Measurements from ENCODE around the gene EHD4.

- TF ChIP-seq SUZ12 (IDR thresholded peaks at IDR 0.05; ENCODE audit: extremely low read depth, insufficient read depth, insufficient read length) (no peak), ZNF274 (IDR thresholded peaks at IDR 0.05; ENCODE audit: low read depth, low read length) (no peak)
Observed at GRCh38 chr15:41881920-41882688, 90.3 kb downstream of the EHD4 start.
